SK-N-SH treated with all-trans-retinoic acid at 6 μM for 48 hours (cell line): ENCODE data around the gene MTO1.

Experiments used
- ARNTL ChIP-seq: fragments of 450-650 bp; formaldehyde crosslinking; IDR thresholded peaks from 2 replicates; pipeline ENCODE4 v1.5.0; 2020; ENCODE audit warnings: low read depth, mild to moderate bottlenecking, moderate library complexity, borderline replicate concordance
- CSDC2 ChIP-seq: fragments of 250-450 bp; sonication (Bioruptor Pico); IDR thresholded peaks from 2 replicates; pipeline ENCODE4 v1.5.0; 2020; ENCODE audit warnings: mild to moderate bottlenecking, moderate library complexity
- ESRRG ChIP-seq: fragments of 250-450 bp; sonication (Bioruptor Pico); IDR thresholded peaks from 2 replicates; pipeline ENCODE4 v1.6.1; 2021; ENCODE audit warnings: mild to moderate bottlenecking
- RARB ChIP-seq: fragments of 250-450 bp; sonication (Bioruptor Pico); IDR thresholded peaks from 2 replicates; pipeline ENCODE4 v1.8.0; 2021; ENCODE audit warnings: mild to moderate bottlenecking, moderate library complexity
- SNAI2 ChIP-seq: fragments of 250-450 bp; sonication (Bioruptor Pico); IDR thresholded peaks from 2 replicates; pipeline ENCODE4 v1.5.0; 2020; ENCODE audit warnings: mild to moderate bottlenecking, moderate library complexity
- TCF4 ChIP-seq: fragments of 250-450 bp; sonication (Bioruptor Pico); IDR thresholded peaks from 2 replicates; pipeline ENCODE4 v1.8.0; 2021; ENCODE audit warnings: mild to moderate bottlenecking, moderate library complexity, borderline replicate concordance
- TOX ChIP-seq: fragments of 250-450 bp; sonication (Bioruptor Pico); IDR thresholded peaks from 2 replicates; pipeline ENCODE4 v1.8.0; 2021; ENCODE audit warnings: mild to moderate bottlenecking, moderate library complexity, borderline replicate concordance
- ZC3H10 ChIP-seq: fragments of 250-450 bp; sonication (Bioruptor Pico); IDR thresholded peaks from 2 replicates; pipeline ENCODE4 v1.5.1; 2021; ENCODE audit warnings: mild to moderate bottlenecking, moderate library complexity
- ZFP30 ChIP-seq: fragments of 450-650 bp; formaldehyde crosslinking; IDR thresholded peaks from 2 replicates; pipeline ENCODE4 v1.5.0; 2022; ENCODE audit warnings: mild to moderate bottlenecking, moderate library complexity
- TF ChIP-seq, protein P1 (sequence below): fragments of 250-450 bp; sonication (Bioruptor Pico); IDR thresholded peaks from 2 replicates; pipeline ENCODE4 v1.5.0; 2020; ENCODE audit warnings: mild to moderate bottlenecking, moderate library complexity
- TF ChIP-seq, protein P2 (sequence below): fragments of 250-450 bp; sonication (Bioruptor Pico); IDR thresholded peaks from 2 replicates; pipeline ENCODE4 v1.8.0; 2020; ENCODE audit warnings: mild to moderate bottlenecking, moderate library complexity, borderline replicate concordance

DNA sequence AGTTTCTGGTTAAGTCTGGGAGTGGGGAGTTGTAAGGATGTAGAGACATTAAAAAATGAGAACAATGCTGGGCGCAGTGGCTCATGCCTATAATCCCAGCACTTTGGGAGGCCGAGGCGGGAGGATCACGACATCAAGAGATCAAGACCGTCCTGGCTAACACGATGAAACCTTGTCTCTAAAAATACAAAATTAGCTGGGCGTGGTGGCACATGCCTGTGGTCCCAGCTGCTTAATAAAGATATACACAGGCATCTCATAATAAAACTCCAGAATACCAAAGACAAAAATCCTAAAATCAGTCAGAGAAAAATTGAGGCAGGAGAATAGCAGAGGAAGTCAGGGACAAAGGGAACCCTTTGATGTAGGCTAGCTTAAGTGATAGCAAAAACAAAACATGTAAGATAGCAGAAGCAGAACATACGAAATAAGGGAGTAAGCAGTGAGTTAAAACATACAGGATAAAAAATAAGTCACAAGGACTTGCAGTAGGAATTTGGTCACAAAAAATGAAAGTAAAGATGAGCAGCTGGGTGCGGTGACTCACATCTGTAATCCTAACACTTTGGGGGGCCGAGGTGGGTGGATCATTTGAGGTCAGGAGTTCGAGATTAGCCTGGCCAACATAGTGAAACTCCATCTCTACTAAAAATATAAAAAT is 43.3 kb upstream of the MTO1 start:
- TF ChIP-seq, protein P1, sequence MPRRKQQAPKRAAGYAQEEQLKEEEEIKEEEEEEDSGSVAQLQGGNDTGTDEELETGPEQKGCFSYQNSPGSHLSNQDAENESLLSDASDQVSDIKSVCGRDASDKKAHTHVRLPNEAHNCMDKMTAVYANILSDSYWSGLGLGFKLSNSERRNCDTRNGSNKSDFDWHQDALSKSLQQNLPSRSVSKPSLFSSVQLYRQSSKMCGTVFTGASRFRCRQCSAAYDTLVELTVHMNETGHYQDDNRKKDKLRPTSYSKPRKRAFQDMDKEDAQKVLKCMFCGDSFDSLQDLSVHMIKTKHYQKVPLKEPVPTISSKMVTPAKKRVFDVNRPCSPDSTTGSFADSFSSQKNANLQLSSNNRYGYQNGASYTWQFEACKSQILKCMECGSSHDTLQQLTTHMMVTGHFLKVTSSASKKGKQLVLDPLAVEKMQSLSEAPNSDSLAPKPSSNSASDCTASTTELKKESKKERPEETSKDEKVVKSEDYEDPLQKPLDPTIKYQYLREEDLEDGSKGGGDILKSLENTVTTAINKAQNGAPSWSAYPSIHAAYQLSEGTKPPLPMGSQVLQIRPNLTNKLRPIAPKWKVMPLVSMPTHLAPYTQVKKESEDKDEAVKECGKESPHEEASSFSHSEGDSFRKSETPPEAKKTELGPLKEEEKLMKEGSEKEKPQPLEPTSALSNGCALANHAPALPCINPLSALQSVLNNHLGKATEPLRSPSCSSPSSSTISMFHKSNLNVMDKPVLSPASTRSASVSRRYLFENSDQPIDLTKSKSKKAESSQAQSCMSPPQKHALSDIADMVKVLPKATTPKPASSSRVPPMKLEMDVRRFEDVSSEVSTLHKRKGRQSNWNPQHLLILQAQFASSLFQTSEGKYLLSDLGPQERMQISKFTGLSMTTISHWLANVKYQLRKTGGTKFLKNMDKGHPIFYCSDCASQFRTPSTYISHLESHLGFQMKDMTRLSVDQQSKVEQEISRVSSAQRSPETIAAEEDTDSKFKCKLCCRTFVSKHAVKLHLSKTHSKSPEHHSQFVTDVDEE (CRISPR knock-in tag), result no peak
- TF ChIP-seq SNAI2 (CRISPR knock-in tag) (no peak), ZFP30 (no peak), RARB (CRISPR knock-in tag) (no peak), CSDC2 (no peak), ZC3H10 (CRISPR knock-in tag) (no peak), ARNTL (CRISPR knock-in tag) (no peak), TOX (CRISPR knock-in tag) (no peak), ESRRG (CRISPR knock-in tag) (no peak), TCF4 (no peak)
- TF ChIP-seq, protein P2, sequence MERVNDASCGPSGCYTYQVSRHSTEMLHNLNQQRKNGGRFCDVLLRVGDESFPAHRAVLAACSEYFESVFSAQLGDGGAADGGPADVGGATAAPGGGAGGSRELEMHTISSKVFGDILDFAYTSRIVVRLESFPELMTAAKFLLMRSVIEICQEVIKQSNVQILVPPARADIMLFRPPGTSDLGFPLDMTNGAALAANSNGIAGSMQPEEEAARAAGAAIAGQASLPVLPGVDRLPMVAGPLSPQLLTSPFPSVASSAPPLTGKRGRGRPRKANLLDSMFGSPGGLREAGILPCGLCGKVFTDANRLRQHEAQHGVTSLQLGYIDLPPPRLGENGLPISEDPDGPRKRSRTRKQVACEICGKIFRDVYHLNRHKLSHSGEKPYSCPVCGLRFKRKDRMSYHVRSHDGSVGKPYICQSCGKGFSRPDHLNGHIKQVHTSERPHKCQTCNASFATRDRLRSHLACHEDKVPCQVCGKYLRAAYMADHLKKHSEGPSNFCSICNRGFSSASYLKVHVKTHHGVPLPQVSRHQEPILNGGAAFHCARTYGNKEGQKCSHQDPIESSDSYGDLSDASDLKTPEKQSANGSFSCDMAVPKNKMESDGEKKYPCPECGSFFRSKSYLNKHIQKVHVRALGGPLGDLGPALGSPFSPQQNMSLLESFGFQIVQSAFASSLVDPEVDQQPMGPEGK (CRISPR knock-in tag), result no peak
